GM21576 (cell line): ENCODE measurements around the gene ANKRD13A.

Source experiments
- ATAC-seq: cut with Tn5 transposase; IDR thresholded peaks from one replicate; pipeline ENCODE4 v1.9.1; 2021; ENCODE audit warnings: mild to moderate bottlenecking, moderate library complexity; ENCODE audit not compliant: unreplicated experiment

The ANKRD13A gene

GRCh38 chr12:109998904-109999648 is at the start of gene ANKRD13A:
ANKRD13A (plus strand) TSS chr12:109999430; CDS start chr12:109999689, 259 bp downstream.
- ATAC-seq, result peak; percentile 52

GRCh38 chr12:109950625-109951024 is 48.6 kb upstream of the ANKRD13A start:
- ATAC-seq, result no peak

GRCh38 chr12:109951136-109951535 is 48.1 kb upstream of the ANKRD13A start:
- ATAC-seq, result no peak

GRCh38 chr12:109951751-109952150 is 47.5 kb upstream of the ANKRD13A start:
- ATAC-seq, result no peak

- ATAC-seq, result no peak
Observed at GRCh38 chr12:109952160-109952858, 46.9 kb upstream of the ANKRD13A start.

GRCh38 chr12:109952873-109953272 is 46.4 kb upstream of the ANKRD13A start:
- no peak for ATAC-seq

GRCh38 chr12:109953656-109954055 is 45.6 kb upstream of the ANKRD13A start:
- ATAC-seq, result no peak

- no peak for ATAC-seq
Observed at GRCh38 chr12:109958374-109958773, 40.9 kb upstream of the ANKRD13A start.

- no peak for ATAC-seq
Observed at GRCh38 chr12:109959411-109960093, 39.7 kb upstream of the ANKRD13A start.

- no peak for ATAC-seq
Observed at GRCh38 chr12:109961201-109961600, 38.0 kb upstream of the ANKRD13A start.

- ATAC-seq, result no peak
Observed at GRCh38 chr12:109961612-109962011, 37.6 kb upstream of the ANKRD13A start.

- ATAC-seq, result no peak
Observed at GRCh38 chr12:109962398-109962797, 36.8 kb upstream of the ANKRD13A start.

- ATAC-seq, result no peak
Observed at GRCh38 chr12:109963330-109963729, 35.9 kb upstream of the ANKRD13A start.

GRCh38 chr12:109963743-109964429 is 35.3 kb upstream of the ANKRD13A start:
- no peak for ATAC-seq

- no peak for ATAC-seq
Observed at GRCh38 chr12:109966546-109966945, 32.7 kb upstream of the ANKRD13A start.

- ATAC-seq, result no peak
Observed at GRCh38 chr12:109967383-109968031, 31.7 kb upstream of the ANKRD13A start.

GRCh38 chr12:109968032-109968420 is 31.2 kb upstream of the ANKRD13A start:
- no peak for ATAC-seq

- ATAC-seq, result no peak
Observed at GRCh38 chr12:109968801-109969200, 30.4 kb upstream of the ANKRD13A start.

- no peak for ATAC-seq
Observed at GRCh38 chr12:109972821-109973220, 26.4 kb upstream of the ANKRD13A start.

GRCh38 chr12:109981311-109981710 is 17.9 kb upstream of the ANKRD13A start:
- no peak for ATAC-seq

- ATAC-seq, result no peak
Observed at GRCh38 chr12:109982210-109982609, 17.0 kb upstream of the ANKRD13A start.
